B cell (primary cell): ENCODE data around the gene FHIP1A.

Experiments used
- EZH2 ChIP-seq: IDR thresholded peaks from 2 replicates; pipeline ENCODE4 v1.6.1; 2012; ENCODE audit warnings: borderline replicate concordance, low read depth, mild to moderate bottlenecking, moderate library complexity, low read length; ENCODE audit not compliant: insufficient read depth, poor library complexity, severe bottlenecking
- TF ChIP-seq, protein P1 (sequence below): fragments of 200-600 bp; IDR thresholded peaks from one replicate; pipeline ENCODE4 v1.8.0; 2022; ENCODE audit warnings: antibody characterized with exemption, mild to moderate bottlenecking

DNA sequence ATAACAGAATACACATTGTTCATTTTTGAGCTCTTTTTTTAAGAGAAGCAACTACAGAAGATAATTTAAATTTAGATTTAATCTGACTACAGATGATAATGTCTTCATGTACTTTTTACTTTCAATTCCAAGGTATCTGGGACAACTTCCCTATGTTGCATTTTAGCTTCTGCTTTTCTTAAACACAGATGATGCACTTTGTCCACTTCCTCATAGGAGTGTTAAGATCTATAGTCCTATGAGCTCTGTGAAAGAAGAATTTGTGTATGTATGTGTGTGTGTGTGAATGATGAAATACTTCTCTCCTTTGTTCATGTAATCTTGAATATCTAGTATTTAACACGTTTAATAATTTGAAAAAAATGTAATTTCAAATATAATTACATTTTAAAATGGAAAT, 5.3 kb upstream of the FHIP1A start:
- TF ChIP-seq, protein P1, sequence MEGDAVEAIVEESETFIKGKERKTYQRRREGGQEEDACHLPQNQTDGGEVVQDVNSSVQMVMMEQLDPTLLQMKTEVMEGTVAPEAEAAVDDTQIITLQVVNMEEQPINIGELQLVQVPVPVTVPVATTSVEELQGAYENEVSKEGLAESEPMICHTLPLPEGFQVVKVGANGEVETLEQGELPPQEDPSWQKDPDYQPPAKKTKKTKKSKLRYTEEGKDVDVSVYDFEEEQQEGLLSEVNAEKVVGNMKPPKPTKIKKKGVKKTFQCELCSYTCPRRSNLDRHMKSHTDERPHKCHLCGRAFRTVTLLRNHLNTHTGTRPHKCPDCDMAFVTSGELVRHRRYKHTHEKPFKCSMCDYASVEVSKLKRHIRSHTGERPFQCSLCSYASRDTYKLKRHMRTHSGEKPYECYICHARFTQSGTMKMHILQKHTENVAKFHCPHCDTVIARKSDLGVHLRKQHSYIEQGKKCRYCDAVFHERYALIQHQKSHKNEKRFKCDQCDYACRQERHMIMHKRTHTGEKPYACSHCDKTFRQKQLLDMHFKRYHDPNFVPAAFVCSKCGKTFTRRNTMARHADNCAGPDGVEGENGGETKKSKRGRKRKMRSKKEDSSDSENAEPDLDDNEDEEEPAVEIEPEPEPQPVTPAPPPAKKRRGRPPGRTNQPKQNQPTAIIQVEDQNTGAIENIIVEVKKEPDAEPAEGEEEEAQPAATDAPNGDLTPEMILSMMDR = no peak
- no peak for TF ChIP-seq EZH2
